ENCODE results near the gene RAG2.

RAG2 gene

DNA sequence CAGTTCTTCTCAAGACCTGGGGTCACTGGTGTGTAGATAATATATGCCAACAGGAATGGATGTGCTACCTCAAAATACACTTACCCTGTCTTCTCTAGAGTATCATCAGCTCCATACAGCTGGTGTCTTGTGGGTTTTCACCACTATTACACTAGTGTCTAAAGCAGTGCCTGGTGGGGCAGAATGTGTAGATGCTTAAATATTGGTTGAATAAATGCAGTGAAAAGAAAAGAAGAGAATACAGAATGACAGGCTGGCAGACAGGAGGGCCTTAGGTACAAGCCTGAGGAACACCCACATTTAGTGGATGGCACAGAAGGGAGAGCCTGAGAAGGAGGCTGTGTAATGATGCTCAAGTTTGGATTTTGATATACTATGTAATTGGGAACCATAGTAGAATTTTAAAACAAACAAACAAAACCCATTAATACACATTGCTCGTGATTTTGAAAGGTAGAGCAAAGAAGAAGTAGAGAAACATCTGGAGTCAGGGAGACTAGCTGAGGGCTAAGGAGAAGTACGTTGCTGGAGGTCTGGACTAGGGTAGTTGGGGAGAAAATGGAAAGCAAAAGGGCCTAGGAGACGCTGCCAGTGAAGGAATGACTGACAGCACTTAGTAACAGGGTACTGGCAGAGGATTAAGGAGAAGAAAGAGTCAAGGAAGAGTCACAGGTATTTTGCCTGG lies 20.5 kb upstream of the RAG2 start:
- DNase-seq (ENCODE audit: extremely low spot score), result no peak
- POLR2A ChIA-PET, result no interaction called here
- CTCF ChIA-PET, result interaction anchor here (0.8 kb wide), 1 partner anchor 10 kb away, joined by 3 read pairs; no protein-coding TSS in a partner anchor
- TF ChIP-seq, protein P1, sequence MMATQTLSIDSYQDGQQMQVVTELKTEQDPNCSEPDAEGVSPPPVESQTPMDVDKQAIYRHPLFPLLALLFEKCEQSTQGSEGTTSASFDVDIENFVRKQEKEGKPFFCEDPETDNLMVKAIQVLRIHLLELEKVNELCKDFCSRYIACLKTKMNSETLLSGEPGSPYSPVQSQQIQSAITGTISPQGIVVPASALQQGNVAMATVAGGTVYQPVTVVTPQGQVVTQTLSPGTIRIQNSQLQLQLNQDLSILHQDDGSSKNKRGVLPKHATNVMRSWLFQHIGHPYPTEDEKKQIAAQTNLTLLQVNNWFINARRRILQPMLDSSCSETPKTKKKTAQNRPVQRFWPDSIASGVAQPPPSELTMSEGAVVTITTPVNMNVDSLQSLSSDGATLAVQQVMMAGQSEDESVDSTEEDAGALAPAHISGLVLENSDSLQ (IDR thresholded peaks at IDR 0.05), result 0 out of 2 replicates have a peak, but pooled peaks have one; percentile 15
- TF ChIP-seq CTBP1 (IDR thresholded peaks at IDR 0.05; ENCODE audit: borderline replicate concordance), result no peak

DNA sequence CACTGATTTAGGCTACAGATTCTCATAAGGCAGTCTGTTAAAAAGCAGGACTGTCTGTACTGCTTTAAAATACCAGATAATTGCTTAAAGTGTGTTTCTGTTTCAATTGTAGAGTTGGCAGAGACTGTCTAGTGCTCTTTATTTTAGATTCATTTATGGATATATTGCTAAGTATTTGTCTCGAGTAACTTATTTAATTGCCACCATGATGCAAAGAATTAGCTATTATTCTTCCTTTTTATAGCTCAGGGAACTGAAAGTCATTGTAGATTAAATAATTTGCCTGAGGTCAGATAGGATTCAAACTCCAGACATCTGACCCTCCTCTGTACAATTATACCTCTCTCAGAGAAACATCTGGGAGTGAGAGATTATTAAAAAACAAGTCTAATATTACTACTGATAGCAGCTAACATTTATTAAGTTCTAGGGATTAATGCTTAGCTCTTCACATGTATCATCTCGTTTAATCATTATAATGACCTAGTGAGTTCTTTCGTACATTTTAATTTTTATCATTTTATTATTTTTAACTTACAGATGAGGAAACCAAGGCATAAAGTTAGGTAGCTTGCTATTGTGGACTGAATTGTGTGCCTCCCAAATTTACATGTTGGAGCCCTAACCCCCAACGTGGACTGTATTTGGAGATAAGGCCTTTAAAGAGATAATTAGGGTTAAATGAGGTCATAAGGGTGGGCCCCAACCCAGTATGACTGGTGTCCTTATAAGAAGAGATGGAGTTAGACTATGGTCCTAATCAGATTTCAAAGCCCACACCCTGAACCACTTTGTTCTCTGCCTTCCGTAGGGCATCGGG lies 19.7 kb upstream of the RAG2 start:
- TF ChIP-seq SP1 (IDR thresholded peaks at IDR 0.05) (no peak), SUZ12 (IDR thresholded peaks at IDR 0.05) (no peak), BHLHE40 (IDR thresholded peaks at IDR 0.05; ENCODE audit: borderline replicate concordance) (no peak), L3MBTL2 (conservative IDR thresholded peaks at IDR 0.05) (no peak), CTBP1 (IDR thresholded peaks at IDR 0.05; ENCODE audit: borderline replicate concordance) (no peak), TARDBP (IDR thresholded peaks at IDR 0.05) (no peak), ZNF384 (IDR thresholded peaks at IDR 0.05) (no peak), FOXM1 (IDR thresholded peaks at IDR 0.05; ENCODE audit: borderline replicate concordance) (no peak), LEF1 (IDR thresholded peaks at IDR 0.05; ENCODE audit: borderline replicate concordance) (no peak), NFRKB (IDR thresholded peaks at IDR 0.05) (no peak), FOXK2 (IDR thresholded peaks at IDR 0.05) (no peak), ARNT (IDR thresholded peaks at IDR 0.05) (no peak)
- ChIA-PET CTCF (interaction anchor here (0.9 kb wide), 1 partner anchor 53 kb away, joined by 3 read pairs; no protein-coding TSS in a partner anchor), POLR2A (no interaction called here)
- DNase-seq (ENCODE audit: extremely low spot score), result no peak

DNA sequence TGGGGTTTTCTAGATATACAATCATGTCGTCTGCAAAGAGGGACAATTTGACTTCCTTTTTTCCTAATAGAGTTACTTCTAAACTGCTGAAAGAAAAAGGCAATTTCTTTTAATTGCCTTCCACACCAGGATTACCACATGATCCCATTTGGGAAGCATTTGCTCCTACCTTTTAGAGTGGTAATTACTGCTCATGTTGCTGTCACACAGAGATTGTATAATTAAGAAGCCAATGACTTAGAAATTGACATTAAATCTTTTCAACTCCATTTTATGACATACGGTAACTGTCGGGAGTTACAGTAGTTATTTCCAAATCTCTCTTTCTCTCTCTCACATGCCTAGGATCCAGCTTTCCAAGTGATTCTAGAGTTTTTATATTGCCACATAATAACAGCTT lies 17.8 kb upstream of the RAG2 start:
- no peak for DNase-seq (ENCODE audit: extremely low spot score)
- ChIA-PET CTCF (no interaction called here), POLR2A (no interaction called here)
- TF ChIP-seq FOXM1 (IDR thresholded peaks at IDR 0.05; ENCODE audit: borderline replicate concordance) (no peak), ELF4 (IDR thresholded peaks at IDR 0.05) (no peak), ARNT (IDR thresholded peaks at IDR 0.05) (no peak), SP1 (IDR thresholded peaks at IDR 0.05) (no peak), TARDBP (IDR thresholded peaks at IDR 0.05) (no peak), FOXA1 (IDR thresholded peaks at IDR 0.05) (no peak), NFRKB (IDR thresholded peaks at IDR 0.05) (no peak), FOXK2 (IDR thresholded peaks at IDR 0.05) (no peak)
- TF ChIP-seq, protein P1 (IDR thresholded peaks at IDR 0.05), result no peak

DNA sequence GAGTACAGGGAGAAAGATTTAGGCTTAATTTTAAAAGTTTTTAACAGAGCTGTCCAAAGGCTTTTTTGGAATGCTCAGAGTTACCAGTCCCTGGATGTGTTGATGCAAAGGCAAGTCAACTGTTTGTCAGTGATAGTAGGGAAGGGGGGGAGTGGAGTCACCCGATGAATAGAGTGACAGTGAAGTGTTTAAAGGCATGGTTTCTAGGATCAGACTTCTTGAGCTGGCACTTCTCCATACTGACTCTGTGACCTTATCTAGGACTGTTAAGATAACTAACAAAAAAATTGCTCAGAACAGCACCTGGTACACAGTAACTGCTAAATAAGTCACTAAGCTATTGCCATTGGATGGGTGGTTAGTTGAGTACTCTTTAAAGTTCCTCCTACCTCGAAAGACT lies 11.3 kb upstream of the RAG2 start:
- POLR2A ChIA-PET, result no interaction called here
- CTCF ChIA-PET, result interaction anchor here (0.7 kb wide), 1 partner anchor 10 kb away, joined by 3 read pairs; no protein-coding TSS in a partner anchor
- no peak for TF ChIP-seq ZNF384 (IDR thresholded peaks at IDR 0.05)
- TF ChIP-seq TARDBP (IDR thresholded peaks at IDR 0.05), result no peak
- TF ChIP-seq ARNT (IDR thresholded peaks at IDR 0.05), result no peak
- no peak for TF ChIP-seq ELF4 (IDR thresholded peaks at IDR 0.05)
- no peak for TF ChIP-seq SUZ12 (IDR thresholded peaks at IDR 0.05)
- no peak for TF ChIP-seq LEF1 (IDR thresholded peaks at IDR 0.05; ENCODE audit: borderline replicate concordance)
- no peak for TF ChIP-seq CTBP1 (IDR thresholded peaks at IDR 0.05; ENCODE audit: borderline replicate concordance)
- TF ChIP-seq FOXK2 (IDR thresholded peaks at IDR 0.05), result no peak
- TF ChIP-seq HDGF (IDR thresholded peaks at IDR 0.05; ENCODE audit: borderline replicate concordance), result no peak
- TF ChIP-seq SP1 (IDR thresholded peaks at IDR 0.05), result no peak
- no peak for TF ChIP-seq NFRKB (IDR thresholded peaks at IDR 0.05)
- no peak for TF ChIP-seq FOXA1 (IDR thresholded peaks at IDR 0.05)
- TF ChIP-seq FOXM1 (IDR thresholded peaks at IDR 0.05; ENCODE audit: borderline replicate concordance), result no peak
- TF ChIP-seq, protein P1 (IDR thresholded peaks at IDR 0.05), result no peak
- no peak for TF ChIP-seq L3MBTL2 (conservative IDR thresholded peaks at IDR 0.05)
- DNase-seq (ENCODE audit: extremely low spot score), result no peak

DNA sequence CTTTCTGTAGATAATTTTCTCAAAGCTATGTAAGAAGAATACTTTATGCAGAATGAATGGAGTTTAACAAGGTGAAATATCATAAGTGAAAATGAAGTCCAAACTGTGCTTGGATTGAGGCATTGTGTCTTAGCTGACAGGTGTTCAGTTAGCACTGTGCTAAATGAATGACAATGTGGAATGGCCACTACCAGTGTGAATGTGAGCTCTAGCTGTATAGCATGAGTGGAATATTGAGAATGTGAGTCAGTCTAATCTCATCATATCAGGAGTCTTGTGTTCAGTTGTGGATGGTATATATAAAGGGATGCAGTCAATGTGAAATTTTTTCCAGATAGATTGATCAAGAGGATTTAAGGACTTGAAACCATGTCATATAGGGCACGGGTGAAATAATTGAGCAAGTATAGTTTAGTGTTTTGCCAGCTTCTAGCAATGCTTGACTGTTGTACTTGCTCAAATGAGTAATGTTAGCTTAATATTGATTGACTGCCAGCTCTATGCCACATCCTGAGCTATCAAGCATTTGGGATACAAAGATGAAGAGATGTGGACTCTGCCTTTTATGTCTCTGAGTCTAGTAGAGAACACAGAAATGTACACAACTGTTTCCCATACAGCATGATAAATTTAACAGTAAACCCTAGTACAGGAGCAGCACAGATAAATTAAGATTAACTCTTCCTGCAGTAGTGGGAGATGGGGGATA lies 10.6 kb upstream of the RAG2 start:
- TF ChIP-seq TARDBP (IDR thresholded peaks at IDR 0.05) (no peak), NFRKB (IDR thresholded peaks at IDR 0.05) (no peak), HDGF (IDR thresholded peaks at IDR 0.05; ENCODE audit: borderline replicate concordance) (no peak), ELF4 (IDR thresholded peaks at IDR 0.05) (no peak), ZNF384 (IDR thresholded peaks at IDR 0.05) (no peak), L3MBTL2 (conservative IDR thresholded peaks at IDR 0.05) (no peak), LEF1 (IDR thresholded peaks at IDR 0.05; ENCODE audit: borderline replicate concordance) (no peak), FOXK2 (IDR thresholded peaks at IDR 0.05) (no peak), FOXM1 (IDR thresholded peaks at IDR 0.05; ENCODE audit: borderline replicate concordance) (no peak), SP1 (IDR thresholded peaks at IDR 0.05) (no peak), FOXA1 (IDR thresholded peaks at IDR 0.05) (no peak), BHLHE40 (IDR thresholded peaks at IDR 0.05; ENCODE audit: borderline replicate concordance) (no peak)
- TF ChIP-seq, protein P1 (IDR thresholded peaks at IDR 0.05), result no peak
- DNase-seq (ENCODE audit: extremely low spot score), result no peak
- ChIA-PET CTCF (interaction anchor here (0.7 kb wide), 1 partner anchor 11 kb away, joined by 3 read pairs; no protein-coding TSS in a partner anchor), POLR2A (interaction anchor here (1.3 kb wide), 1 partner anchor 15 kb away, joined by 3 read pairs; the partner anchor contains the start of gene IFTAP)

Measured in HEK293T (cell line).